GM12878 (cell line): ENCODE results near the gene NRXN3.

Experiments
- CBX3 ChIP-seq: fragments of 200-600 bp; sonication (generic); IDR thresholded peaks from 2 replicates; pipeline ENCODE4 v1.6.1; 2016; ENCODE audit warnings: low read depth, borderline replicate concordance
- POLR2AphosphoS5 ChIP-seq: IDR thresholded peaks from 2 replicates; pipeline ENCODE4 v1.6.1; 2011; ENCODE audit warnings: mild to moderate bottlenecking, low read length, inconsistent platforms
- RAD21 ChIP-seq: IDR thresholded peaks from 2 replicates; pipeline ENCODE4 v1.6.1; 2011; ENCODE audit warnings: mild to moderate bottlenecking, low read depth, low read length, moderate library complexity; ENCODE audit not compliant: insufficient read depth

DNA sequence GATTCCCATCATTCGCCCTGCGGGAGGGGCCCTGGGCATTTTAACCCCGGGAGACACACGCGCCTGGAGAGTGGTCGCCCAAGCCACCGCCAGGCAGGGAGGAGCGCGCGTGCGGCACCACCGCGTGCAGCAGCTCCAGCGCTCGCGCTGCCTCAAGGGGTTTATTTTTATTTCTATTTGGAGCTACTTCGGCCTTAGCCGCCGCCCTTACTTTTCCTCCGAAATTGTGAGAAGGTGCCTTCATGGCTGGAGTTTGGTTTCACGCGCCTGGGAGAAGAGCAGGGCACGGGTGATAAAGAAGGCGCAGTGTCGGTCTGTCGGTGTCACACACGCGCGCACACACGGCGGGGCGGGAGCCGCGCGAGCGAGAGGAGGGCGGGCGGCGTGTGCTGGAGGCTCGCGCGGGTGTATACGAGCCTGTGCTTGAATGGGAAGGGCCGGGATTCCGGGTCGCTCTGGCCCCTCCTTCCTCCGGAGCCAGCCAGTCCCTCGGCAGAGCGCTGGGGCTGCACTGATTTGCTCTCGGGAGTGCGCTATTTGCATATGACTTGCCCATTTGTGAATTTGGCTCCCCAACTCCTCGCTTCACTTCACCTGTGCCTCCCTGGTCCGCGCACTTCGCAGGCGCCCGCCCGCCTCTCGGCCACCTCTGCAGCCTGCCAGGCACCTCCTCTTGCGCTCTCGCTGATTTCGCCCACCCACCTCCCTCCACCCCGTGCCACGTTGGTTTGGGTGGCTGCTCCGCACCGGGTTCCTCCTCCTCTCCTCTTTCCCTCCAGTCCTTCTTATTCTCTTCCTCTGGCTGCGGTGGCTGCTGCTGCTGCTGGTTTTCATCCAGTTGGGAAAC lies 1108.8 kb downstream of the NRXN3 start:
- TF ChIP-seq POLR2AphosphoS5 = no peak
- no peak for TF ChIP-seq RAD21
- no peak for TF ChIP-seq CBX3
